Right lobe of liver (tissue), 6 donors: ENCODE results near the gene GRAMD2B. TPM values are rescaled to one million over a fixed set of nuclear protein-coding genes. Genes with fewer than 3 reads are reported as not detected.
"Not testable (repeated sequence)": the region's sequence is repeated elsewhere in the genome, so short reads cannot be mapped to it uniquely, and the experiment has no call there.

Experiments used
- ATAC-seq, 4 donors: fragments of 200-7000 bp; cut with Tn5 transposase; one replicate each; pipeline ENCODE4 v1.9.1; 2020; ENCODE audit warnings: mild to moderate bottlenecking in 4 of 4, moderate library complexity in 4 of 4
- DNase-seq, 3 donors: peaks; one replicate each; pipeline ENCODE4 v3.0.0-alpha.2; 2020
- H3K27ac ChIP-seq, 3 donors: fragments of 200-600 bp; one replicate each; pipeline ENCODE4 v1.8.0; 2022
- H3K27me3 ChIP-seq, 2 donors: fragments of 200-600 bp; one replicate each; pipeline ENCODE4 v1.8.0; 2022
- H3K36me3 ChIP-seq, 4 donors: fragments of 200-600 bp; sonication (generic) in 1 of 4; one replicate each; pipeline versions ENCODE4 v1.5.1 to v1.8.0; 2017 to 2022; ENCODE audit warnings: control low read depth in 1 of 4
- H3K4me1 ChIP-seq, 4 donors: fragments of 200-600 bp; sonication (generic) in 1 of 4; one replicate each; pipeline versions ENCODE4 v1.5.1 to v1.8.0; 2017 to 2022; ENCODE audit warnings: control low read depth in 1 of 4
- H3K4me3 ChIP-seq, 3 donors: fragments of 200-600 bp; one replicate each; pipeline ENCODE4 v1.8.0; 2022
- H3K9me3 ChIP-seq, 4 donors: fragments of 200-600 bp; sonication (generic) in 1 of 4; one replicate each; pipeline versions ENCODE4 v1.5.1 to v1.8.0; 2017 to 2022; ENCODE audit warnings: control low read depth in 1 of 4
- POLR2A ChIP-seq: fragments of 450-650 bp; IDR thresholded peaks from one replicate; pipeline ENCODE4 v1.6.1; 2017; ENCODE audit warnings: antibody characterized with exemption, mild to moderate bottlenecking
- WGBS: methylation state at CpG from one replicate; pipeline ENCODE4 v1.1.6; 2018; ENCODE audit warnings: low coverage, low lambda C conversion rate; ENCODE audit not compliant: insufficient coverage; ENCODE audit errors: missing lambda C conversion rate; 5-methylcytosine and 5-hydroxymethylcytosine counted together
- intact Hi-C, 2 donors: fragments of 100-400 bp; cut with DNase I; formaldehyde crosslinking; loops; one replicate each; pipeline versions ENCODE4 v1.11.2 to v1.14.1; 2022
- long read RNA-seq: library from polyadenylated mRNA; unstranded; transcript quantifications from one replicate; pipeline ENCODE4 v2.0.0, GENCODE V29; 2019
- total RNA-seq, 6 experiments: library from RNA; depleted of rRNA in 2 of 6; stranded (reverse); fragments of >200 nt in 2 of 6; fragmentation: NEBNext Ultra II Directional in 3 of 6; extraction: Animal tissue kit (Norgen Biotek cat#: 25700) in 3 of 6; gene quantifications; one replicate each; pipeline versions ENCODE4 v1.1.0 to v1.2.4, GENCODE V29; 2016 to 2023
- TF ChIP-seq, protein P1 (sequence below), 4 donors: fragments of 200-600 bp in 3 of 4; fragments of 450-650 bp in 1 of 4; IDR thresholded peaks; one replicate each; pipeline versions ENCODE4 v1.5.1 to v1.8.0; 2016 to 2022; ENCODE audit warnings: antibody characterized with exemption in 4 of 4, mild to moderate bottlenecking in 2 of 4
- donor health status: DM: no; HTN: yes; CAD: no.
- donor health status: DM: no; HTN: no; CAD: no.
- donor health status: DM: no; HTN: no; CAD: no.
- donor health status: DM: no; HTN: yes; CAD: no.
- donor health status: DM: no; HTN: yes; CAD: no.

The GRAMD2B gene, protein sequence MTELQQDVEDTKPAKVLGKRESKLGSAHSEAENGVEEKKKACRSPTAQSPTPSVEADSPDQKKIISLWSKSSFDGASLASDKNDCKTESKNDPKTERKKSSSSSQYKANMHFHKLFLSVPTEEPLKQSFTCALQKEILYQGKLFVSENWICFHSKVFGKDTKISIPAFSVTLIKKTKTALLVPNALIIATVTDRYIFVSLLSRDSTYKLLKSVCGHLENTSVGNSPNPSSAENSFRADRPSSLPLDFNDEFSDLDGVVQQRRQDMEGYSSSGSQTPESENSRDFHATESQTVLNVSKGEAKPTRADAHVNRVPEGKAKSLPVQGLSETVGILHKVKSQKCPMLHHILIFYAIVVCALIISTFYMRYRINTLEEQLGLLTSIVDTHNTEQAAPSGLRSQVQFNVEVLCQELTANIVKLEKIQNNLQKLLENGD
- 10 to 100 TPM in 5 of 6 experiments, 1 to 10 TPM in 1; 9.9 to 26.4 (median 18.3) TPM for total RNA-seq
- long read RNA-seq, partial matches to known transcripts: 5 of 9 reads
- long read RNA-seq, other reads (novel, unspliced or antisense): 4 of 9 reads

GRCh38 chr5:126422994-126423788 is at the start of gene GRAMD2B:
GRAMD2B (plus strand) TSS chr5:126423409; CDS start chr5:126423607, 198 bp downstream.
- peaks cover 0 to 9% (median 0%) of the 10 kb centered on the region in 4 donors for H3K4me1 ChIP-seq
- H3K36me3 ChIP-seq: peaks cover 0 to under 1% (median 0%) of the 10 kb centered on the region in 4 donors
- intact Hi-C loops: no loop called here
- H3K27me3 ChIP-seq: no peaks in the 10 kb centered on the region
- ATAC-seq (peak; percentile 96 to 98 (median 97)), DNase-seq (peak; percentile 84 to 87 (median 86))
- peak; percentile 87 for TF ChIP-seq POLR2A
- TF ChIP-seq, protein P1, sequence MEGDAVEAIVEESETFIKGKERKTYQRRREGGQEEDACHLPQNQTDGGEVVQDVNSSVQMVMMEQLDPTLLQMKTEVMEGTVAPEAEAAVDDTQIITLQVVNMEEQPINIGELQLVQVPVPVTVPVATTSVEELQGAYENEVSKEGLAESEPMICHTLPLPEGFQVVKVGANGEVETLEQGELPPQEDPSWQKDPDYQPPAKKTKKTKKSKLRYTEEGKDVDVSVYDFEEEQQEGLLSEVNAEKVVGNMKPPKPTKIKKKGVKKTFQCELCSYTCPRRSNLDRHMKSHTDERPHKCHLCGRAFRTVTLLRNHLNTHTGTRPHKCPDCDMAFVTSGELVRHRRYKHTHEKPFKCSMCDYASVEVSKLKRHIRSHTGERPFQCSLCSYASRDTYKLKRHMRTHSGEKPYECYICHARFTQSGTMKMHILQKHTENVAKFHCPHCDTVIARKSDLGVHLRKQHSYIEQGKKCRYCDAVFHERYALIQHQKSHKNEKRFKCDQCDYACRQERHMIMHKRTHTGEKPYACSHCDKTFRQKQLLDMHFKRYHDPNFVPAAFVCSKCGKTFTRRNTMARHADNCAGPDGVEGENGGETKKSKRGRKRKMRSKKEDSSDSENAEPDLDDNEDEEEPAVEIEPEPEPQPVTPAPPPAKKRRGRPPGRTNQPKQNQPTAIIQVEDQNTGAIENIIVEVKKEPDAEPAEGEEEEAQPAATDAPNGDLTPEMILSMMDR (IDR thresholded peaks at IDR 0.05): no peak
- WGBS: 7% methylated on average over 24 of the region's 44 CpGs
- H3K9me3 ChIP-seq: no peaks in the 10 kb centered on the region
- peak within 1 kb of the TSS; percentile 51 to 59 (median 56) for H3K4me3 ChIP-seq
- H3K27ac ChIP-seq: peak within 1 kb of the TSS; percentile 59 to 84 (median 73)

DNA sequence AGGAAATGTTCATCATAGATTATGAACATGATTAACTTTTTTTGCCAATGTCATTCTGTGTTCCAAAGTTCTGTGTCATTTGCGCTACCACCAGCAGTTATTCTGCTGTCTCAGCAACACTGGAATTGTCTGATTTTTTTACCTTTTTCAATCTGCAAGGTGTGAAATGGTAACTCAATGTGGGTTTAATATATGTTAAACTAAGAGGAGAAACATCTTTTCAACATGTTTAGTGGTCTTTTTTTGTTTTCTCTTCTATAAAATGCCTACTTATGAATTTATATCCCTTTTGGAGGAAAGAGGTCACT is 49.1 kb upstream of the GRAMD2B start:
- Histone ChIP-seq H3K9me3 (no peaks in the 10 kb centered on the region), H3K36me3 (no peaks in the 10 kb centered on the region), H3K27me3 (no peaks in the 10 kb centered on the region), H3K4me1 (peaks cover 0 to 44% (median 7%) of the 10 kb centered on the region in 4 donors), H3K27ac (peak overlapping the region in 2 of 3 donors; percentile 96 to 97), H3K4me3 (peak overlapping the region; percentile 3 to 76 (median 69))
- intact Hi-C loops: no loop called here
- 30% methylated on average over 1 of the region's 1 CpG for WGBS
- ATAC-seq (peak in 1 of 4 donors; percentile 2), DNase-seq (no peak)
- TF ChIP-seq, protein P1 (IDR thresholded peaks at IDR 0.05): no peak
- TF ChIP-seq POLR2A: no peak

GRCh38 chr5:126376443-126376842 is 46.8 kb upstream of the GRAMD2B start:
- ATAC-seq (peak in 3 of 4 donors; percentile 26 to 57 (median 42)), DNase-seq (peak in 2 of 3 donors; percentile 21 to 71)
- no peak overlapping the region for H3K4me3 ChIP-seq
- TF ChIP-seq POLR2A: no peak
- TF ChIP-seq, protein P1 (IDR thresholded peaks at IDR 0.05): no peak
- H3K4me1 ChIP-seq: peaks cover 0 to 42% (median 10%) of the 10 kb centered on the region in 4 donors
- H3K27ac ChIP-seq: peak overlapping the region in 1 of 3 donors; percentile 4
- WGBS: 67% methylated on average over 1 of the region's 1 CpG
- H3K9me3 ChIP-seq: no peaks in the 10 kb centered on the region
- no peaks in the 10 kb centered on the region for H3K36me3 ChIP-seq
- no peaks in the 10 kb centered on the region for H3K27me3 ChIP-seq
- intact Hi-C loops: no loop called here

DNA sequence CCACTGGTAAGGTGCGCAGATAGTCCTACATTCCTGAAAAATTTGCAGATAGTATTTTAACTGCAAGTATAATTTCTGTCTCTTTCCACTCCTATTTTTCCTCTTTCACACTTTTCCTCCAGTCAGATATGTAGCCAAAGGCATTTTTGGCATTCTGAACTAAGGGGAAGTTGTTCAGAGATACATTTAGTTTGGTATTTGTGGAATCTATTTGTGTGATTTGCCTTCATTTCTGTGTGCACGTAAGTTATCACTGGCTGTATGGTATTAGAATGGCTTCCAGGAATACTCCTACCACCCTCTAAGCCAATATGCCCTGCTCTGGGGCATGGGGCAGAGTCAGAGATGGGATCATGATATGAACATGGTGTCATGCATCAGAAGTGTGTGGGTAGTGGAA is 45.8 kb upstream of the GRAMD2B start:
- Histone ChIP-seq H3K4me1 (peaks cover 0 to 42% (median 10%) of the 10 kb centered on the region in 4 donors), H3K36me3 (no peaks in the 10 kb centered on the region), H3K27me3 (no peaks in the 10 kb centered on the region), H3K4me3 (no peak overlapping the region), H3K9me3 (no peaks in the 10 kb centered on the region), H3K27ac (no peak overlapping the region)
- 52% methylated on average over 2 of the region's 2 CpGs for WGBS
- intact Hi-C loops: no loop called here
- TF ChIP-seq, protein P1 (IDR thresholded peaks at IDR 0.05): no peak
- TF ChIP-seq POLR2A: no peak
- peak in 1 of 4 donors; percentile 31 for ATAC-seq
- no peak for DNase-seq

DNA sequence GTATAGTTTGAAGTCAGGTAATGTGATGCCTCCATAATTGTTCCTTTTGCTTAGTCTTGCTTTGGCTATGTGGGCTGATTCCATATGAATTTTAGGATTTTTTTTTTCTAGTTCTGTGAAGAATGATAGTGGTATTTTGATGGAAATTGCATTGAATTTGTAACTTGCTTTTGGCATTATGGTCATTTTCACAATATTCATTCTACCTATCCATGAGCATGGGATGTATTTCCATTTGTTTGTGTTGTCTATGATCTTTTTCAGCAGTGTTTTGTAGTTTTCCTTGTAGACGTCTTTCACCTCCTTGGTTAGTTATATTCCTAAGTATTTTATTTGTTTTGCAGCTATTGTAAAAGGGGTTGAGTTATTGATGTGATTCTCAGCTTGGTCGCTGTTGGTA is 42.9 kb upstream of the GRAMD2B start:
- DNase-seq, ATAC-seq, H3K27ac ChIP-seq, H3K9me3 ChIP-seq, intact Hi-C loops, H3K27me3 ChIP-seq, H3K4me3 ChIP-seq, H3K36me3 ChIP-seq: not testable (repeated sequence)
- peaks cover 0 to 38% (median 10%) of the 10 kb centered on the region in 4 donors for H3K4me1 ChIP-seq
- WGBS: 87% methylated on average over 2 of the region's 2 CpGs
